OCI-LY7 (cell line): ENCODE measurements around the gene RPS24.
A peak's percentile ranks its signal among the peaks of the same experiment; 100 is the strongest.

ENCODE experiments used
- EZH2phosphoT487 ChIP-seq: fragments of 200-600 bp; sonication (generic); IDR thresholded peaks from 2 replicates; pipeline ENCODE4 v1.6.1; 2018; ENCODE audit warnings: low read depth, borderline replicate concordance, mild to moderate bottlenecking, mixed run types, antibody characterized with exemption, low read length, moderate library complexity, mixed read lengths
- TF ChIP-seq, protein P1 (sequence below): fragments of 200-600 bp; sonication (generic); conservative IDR thresholded peaks from 2 replicates; pipeline ENCODE4 v1.5.1; 2014; ENCODE audit warnings: mild to moderate bottlenecking, antibody characterized with exemption, low read length, moderate library complexity, mixed read lengths

DNA sequence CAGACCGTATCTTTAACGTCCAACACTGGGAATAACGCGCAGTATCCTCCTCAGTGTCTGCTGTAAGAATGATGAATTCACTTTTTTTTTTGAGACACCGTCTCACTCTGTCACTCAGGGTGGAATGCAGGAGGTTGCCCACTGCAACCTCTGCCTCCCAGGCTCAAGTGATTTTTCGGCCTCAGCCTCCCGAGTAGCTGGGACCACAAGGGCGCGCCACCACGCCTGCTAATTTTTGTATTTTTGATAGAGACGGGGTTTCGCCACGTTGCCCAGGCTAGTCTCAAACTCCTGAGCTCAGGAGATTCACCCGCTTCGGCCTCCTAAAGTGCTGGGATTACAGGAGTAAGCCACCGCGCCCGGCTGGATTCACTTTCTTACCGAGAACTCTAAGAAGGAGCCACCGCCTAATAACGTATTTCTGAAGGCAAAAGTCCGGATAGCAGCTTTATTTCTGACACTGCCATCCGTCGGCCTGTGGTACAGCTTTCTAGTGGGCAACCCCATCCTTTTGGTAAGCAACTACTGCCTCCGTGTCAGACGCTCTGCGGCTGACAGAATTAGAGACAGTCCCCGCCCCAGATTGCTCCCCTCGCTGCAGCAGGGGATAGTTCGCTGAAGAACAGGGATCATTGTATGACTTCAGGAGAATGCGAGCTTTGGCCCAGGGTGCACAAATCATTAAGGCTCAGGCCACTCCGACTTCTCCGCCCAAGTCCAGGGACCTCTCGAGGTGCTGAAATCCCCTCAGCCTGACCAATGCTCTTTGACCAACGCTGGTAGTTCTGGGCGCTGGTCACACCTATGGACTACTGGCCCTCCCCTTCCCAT lies 5.0 kb upstream of the RPS24 start:
- TF ChIP-seq, protein P1, sequence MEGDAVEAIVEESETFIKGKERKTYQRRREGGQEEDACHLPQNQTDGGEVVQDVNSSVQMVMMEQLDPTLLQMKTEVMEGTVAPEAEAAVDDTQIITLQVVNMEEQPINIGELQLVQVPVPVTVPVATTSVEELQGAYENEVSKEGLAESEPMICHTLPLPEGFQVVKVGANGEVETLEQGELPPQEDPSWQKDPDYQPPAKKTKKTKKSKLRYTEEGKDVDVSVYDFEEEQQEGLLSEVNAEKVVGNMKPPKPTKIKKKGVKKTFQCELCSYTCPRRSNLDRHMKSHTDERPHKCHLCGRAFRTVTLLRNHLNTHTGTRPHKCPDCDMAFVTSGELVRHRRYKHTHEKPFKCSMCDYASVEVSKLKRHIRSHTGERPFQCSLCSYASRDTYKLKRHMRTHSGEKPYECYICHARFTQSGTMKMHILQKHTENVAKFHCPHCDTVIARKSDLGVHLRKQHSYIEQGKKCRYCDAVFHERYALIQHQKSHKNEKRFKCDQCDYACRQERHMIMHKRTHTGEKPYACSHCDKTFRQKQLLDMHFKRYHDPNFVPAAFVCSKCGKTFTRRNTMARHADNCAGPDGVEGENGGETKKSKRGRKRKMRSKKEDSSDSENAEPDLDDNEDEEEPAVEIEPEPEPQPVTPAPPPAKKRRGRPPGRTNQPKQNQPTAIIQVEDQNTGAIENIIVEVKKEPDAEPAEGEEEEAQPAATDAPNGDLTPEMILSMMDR: peak; percentile 37; the same call in 1 of the 2 replicates
- no peak for TF ChIP-seq EZH2phosphoT487
